HG03196 (cell line): ENCODE data around the gene DSCAML1.

Source experiments
- ATAC-seq: cut with Tn5 transposase; IDR thresholded peaks from one replicate; pipeline ENCODE4 v1.9.1; 2021; ENCODE audit not compliant: unreplicated experiment

Gene DSCAML1

DNA sequence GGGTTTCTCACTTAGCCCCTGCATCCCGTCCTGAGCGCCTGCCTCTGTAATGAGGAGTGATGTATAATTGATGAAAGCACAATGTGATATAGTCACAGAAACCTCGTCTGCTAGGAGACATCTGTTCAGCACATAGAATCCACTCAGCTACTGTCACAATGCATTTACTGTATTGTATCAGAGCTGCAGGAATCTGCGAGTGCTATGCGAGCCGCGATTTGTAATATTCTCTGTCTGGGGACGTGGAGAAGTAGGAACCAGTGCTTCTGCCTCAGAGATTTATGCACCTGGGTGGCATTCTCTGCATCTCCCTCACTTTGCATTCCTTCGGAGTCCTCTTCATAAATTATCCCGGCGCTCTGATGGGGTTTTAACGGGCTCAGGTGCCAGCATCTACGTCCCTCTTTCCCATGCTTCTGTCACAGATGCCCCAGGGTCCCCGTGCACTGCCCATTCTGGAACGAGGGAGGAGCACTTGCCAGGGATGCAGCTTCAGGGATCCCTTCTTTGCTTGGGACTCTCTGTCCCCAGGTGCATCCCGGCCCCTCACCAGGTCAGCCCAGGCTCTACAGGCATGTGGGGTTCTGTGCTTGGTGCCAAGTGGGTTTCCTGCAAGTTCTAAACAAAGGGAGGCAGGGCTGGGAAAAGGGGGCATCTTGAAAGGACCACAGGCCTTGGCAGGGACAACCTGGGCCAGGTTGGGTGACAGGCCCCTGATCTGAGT lies 205.5 kb downstream of the DSCAML1 start:
- ATAC-seq, result no peak

DNA sequence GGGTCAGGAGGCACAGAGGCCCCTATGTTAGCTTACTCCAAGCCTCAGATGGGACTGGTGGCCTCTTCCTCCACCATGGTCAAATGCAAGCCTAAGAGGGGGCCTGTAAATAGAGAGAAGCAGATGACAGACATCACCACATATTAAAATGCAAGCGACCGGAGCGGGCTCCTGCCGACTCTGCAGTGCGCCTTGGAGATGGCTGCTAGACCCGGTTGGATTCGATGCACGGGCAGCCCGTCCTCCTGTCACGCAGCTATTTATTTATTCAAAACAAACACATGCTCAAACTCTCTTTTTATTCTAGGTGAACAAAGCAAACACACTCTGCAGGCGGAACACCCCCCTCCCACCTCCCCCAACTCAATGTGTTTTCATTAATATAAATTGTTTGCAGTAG lies 208.0 kb downstream of the DSCAML1 start:
- ATAC-seq, result no peak

DNA sequence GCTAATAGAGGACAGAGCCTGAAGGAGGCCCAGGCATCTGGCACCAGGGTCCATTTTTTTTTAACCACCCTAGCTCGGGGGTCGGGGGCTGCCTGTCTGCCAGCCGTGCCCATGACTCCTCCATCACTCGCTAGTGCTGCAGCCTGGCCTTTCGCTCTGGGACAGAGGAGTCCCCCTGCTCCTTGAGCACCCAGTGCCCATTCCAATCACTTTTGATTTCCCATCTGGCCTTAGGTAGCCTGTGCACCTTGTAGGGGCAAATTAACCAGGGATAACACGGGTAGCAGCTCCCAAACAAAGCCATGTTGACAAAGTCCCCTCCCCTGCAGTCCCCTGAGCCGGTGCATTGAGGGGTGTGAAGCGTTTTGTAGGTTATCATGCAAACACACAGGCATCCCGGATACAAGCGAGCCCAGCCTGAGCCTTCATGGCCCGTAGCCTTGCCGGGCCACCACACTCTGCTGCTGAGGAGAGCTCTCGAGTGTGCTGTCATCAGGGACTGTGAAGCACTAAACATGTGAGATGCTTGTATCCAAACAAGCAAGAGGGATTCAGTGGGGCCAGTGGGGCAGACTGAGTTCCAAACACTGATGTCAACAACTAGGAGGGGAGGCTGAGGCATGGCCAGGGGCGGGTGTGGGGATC lies 208.7 kb downstream of the DSCAML1 start:
- ATAC-seq, result no peak

DNA sequence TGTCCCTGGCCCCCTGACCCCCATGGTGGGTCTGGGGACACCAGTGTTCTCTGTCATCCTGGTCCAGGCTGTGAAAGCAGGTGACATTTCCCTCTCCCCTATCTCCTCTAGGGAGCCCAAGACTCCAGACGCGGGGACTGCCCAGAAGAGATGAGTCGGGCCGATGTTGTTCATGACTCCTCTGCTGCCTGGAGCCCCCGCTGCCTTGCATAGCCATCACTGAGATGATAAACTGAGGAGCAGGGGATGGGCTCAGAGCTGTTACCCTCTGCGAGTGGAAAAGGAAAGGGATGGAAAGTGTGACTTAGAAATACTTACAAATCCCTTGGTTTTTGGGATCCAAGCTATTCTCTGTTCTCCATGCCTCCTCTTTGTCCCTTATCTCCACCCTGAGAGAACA lies 209.6 kb downstream of the DSCAML1 start:
- ATAC-seq, result no peak

DNA sequence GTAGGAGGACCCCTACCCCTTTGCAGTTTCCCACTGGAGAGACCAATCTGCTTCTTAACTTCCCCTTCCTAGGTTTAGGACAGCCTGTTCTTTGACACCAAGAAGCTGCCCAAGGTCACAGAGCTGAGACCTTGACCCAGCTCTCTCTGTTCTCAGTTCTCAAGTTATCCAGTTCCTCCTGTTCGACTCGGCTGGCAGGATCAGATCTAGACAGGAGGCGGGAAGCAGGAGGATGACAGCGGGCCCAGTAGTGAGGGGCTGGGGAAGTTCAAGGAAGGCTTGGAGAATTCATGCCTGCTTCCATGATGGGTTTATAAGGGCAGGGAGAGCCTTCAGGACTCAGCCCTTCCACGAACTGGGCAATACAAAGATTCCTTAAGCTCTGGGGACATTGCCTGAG lies 210.6 kb downstream of the DSCAML1 start:
- ATAC-seq, result no peak

DNA sequence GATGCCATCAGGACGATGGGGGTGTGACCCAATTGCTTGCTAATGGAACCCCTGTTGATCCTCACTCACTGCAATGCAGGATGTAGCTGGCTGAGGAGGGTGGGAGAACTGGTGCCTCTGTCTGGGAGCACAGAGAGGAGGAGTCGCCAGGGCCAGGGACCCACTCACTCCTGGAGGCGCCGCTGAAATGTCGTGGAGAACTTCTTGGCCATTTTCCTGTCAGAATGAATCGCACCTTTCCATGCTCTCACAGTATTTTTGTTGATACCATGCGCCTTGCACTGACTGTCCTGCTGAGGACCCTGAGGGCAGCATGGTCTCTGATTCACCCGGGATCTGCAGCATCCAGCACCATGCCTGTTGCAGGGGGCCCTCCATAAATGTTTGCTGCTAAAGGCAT lies 211.4 kb downstream of the DSCAML1 start:
- no peak for ATAC-seq

DNA sequence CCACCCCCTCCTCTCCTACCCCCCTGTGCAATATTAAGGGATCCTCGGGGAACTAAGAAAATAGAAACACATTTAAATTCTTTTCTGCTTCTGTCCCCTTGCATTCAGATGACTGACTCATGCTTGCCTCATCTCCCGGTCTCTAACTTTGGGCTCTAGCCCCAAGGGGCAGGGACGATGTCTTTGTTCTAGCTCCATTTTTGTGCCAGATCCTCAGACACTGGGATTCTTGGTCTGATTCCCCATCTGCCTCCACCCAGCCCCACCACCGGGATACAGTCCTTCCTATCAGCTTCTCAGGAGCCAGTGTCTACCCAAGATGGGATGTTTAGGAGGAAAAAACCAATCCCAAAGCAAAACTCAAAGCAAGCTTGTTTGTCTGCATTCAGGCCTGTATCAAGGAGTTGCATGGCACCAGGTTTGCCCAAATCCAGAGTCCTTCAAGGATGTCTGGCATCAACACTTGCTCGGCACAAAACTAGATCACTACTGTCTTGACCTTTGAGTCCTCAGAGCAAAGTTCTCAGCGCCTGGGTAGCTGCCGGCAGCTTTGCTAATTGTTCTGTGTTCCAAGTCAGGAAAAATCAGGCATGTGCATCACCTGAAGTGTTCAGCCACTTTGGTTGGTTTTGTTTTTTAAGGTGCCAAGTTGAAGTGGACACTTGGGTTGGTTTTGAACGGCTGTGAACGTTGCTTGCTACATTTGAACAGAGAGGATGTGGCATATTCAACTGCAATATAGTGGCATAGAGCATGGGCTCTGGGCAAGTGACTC lies 212.8 kb downstream of the DSCAML1 start:
- no peak for ATAC-seq

DNA sequence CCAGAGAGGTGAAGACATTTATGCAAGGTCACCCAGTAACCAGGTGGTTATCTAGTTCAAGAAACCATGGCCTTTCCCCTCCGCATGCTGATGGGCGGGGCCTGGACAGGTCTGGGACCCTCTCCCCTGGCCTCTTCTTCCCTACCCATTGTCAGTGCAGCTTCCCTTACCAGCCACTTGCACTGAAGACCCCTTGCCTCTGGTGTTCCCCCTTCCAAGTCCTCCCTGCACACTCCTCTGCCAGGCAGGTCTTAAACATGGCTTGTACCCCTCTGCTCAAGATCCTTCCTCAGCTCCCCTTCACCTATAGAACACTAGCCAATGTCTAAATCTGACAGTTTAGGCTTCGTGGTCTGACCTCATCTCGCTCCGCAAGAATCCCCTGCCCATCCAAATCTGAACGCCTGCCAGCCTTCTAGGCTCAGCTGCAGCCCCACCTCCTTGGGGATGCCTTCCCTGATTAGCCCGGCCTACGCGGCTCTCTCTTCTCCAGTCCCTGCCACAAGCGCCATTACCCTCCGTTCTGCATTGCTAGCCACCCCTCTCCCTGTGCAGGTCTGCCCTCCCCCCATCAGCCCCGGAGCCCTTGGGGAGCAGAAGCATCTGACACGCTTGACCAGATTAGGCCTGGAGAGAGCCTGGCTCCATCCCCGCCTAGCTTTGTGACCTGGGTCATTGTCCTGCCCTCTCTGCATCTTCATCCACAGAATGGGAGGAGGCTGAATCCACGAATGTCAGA lies 213.8 kb downstream of the DSCAML1 start:
- no peak for ATAC-seq

DNA sequence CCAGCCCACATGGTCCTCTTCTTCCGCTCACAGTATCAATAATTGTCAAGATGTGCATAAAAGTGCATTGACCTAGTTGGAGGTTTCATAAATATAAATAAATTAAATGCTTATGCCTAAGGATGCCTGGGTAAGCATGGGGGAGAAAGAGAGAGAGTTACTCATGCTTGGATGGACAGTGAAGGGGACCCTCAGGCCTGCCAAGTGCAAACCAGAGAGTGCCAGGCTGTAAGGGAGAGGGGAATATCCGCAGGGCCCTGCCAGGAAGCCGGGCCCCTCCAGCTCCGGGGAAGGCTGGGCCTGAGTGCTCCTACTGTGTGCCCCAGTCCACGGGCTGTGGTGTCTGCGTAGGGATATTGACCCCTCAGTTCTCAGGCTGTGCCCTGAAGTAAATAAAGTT lies 214.6 kb downstream of the DSCAML1 start:
- no peak for ATAC-seq

DNA sequence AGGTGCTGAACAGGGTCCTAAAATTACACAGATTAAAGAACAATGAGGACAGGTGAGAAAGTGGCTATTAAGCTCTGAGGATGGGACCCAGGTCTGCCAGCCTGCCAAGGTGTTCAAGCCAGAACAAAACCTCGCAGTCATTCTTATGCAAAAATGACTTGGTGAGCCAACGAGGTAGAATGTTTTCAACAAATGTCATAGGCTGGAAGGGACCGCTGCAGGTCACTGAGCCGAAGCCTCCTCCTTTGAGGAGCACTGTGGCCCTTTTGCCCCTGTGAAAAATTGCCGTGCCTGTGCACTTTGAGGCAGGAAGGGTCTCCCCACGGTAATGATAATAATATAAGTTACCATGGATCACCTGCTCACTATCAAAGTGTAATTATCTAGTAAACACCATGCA lies 216.2 kb downstream of the DSCAML1 start:
- no peak for ATAC-seq

DNA sequence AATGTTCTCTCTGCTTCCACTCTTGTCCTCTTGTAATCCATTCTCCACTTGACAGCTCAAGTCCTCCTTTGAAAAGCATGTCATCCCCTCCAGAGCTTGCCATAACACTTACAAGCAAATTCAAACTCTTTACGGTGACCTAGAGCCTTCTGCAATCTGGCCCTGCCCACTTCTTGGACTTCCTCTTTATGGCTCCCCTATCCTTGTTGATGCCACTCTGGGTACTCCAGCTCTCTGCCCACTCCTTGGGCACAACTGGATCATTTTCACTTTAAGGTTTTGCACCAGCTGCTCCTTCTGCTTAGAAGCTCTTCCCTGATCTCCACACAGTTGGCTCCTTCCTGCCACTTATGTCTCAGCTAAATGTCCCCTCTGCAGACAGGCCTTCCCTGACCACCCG lies 217.9 kb downstream of the DSCAML1 start:
- no peak for ATAC-seq

DNA sequence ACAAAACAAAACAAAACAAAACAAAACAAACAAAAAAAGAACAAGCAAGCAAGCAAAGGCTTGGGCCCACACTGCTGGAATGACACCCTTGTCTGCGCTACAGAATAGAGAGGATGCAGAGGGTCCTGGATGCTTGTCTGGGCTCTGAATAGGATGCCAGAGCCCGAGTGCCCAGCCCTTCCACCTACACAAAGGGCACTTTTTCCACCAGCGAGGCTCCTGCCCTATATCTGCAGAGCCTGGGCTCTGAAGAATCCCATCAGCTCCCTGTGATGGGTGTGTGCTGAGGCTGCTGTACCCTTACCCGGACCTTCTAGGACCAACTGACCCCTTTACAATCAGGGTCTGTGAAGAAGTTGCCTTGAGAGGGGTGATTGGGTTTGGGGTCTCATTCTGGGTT lies 221.2 kb downstream of the DSCAML1 start:
- ATAC-seq, result no peak

DNA sequence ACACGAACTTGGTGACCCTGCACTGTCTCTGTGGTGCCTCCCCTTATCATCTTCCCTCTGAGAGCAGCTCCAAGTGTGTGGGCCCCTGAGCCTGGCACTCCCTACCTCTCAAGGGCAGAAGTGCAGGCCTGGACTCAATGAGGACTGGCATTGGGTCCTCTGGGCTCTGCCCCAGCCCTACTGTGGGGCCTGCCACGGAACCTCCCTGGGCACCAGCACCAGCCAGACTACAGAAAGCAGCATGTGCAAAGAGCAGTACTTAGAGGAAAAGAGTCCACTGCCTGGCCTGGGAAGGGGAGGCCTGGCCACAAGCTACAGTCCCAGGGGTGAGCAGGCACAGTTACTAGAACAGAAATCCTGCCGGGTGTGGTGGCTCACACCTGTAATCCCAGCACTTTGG lies 222.5 kb downstream of the DSCAML1 start:
- ATAC-seq, result no peak

DNA sequence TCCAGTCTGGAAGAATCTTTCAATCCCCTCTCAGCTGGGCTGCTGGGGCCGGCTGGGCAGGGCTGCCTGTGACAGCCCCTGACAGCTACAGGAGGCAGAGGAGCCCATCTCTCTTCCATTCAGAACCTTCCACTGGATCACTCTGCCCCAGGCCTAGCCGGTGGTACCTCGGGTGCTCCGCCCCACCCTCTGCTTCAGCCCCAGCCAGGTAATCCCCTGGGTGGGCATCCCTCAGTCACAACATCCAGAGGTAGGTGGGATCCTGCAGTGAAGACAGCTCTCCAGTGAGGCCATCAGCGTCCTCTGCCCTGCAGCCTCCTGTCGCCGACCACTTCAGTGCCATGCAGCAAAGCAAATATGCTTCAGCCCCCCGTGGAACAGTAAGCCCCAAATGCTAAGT lies 223.7 kb downstream of the DSCAML1 start:
- no peak for ATAC-seq

DNA sequence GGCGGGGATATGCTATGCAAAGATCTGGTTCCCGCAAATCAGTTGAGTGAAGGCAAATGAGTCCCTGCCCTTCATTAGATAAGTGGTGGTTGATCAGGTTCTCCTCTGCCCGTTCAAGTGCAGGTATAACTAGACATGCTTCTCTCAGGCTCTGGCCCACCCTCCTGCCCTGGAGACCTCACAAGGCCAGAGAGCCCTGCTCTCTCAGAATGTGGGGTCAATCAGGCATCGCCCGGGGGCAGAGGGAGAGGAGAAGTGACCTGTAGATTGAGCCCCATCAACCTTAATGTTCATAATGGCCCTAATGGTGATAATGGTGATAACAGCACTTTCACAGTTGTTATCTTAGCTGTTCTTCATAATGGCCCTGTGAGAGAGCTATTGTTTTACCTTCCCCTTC lies 224.3 kb downstream of the DSCAML1 start:
- no peak for ATAC-seq

DNA sequence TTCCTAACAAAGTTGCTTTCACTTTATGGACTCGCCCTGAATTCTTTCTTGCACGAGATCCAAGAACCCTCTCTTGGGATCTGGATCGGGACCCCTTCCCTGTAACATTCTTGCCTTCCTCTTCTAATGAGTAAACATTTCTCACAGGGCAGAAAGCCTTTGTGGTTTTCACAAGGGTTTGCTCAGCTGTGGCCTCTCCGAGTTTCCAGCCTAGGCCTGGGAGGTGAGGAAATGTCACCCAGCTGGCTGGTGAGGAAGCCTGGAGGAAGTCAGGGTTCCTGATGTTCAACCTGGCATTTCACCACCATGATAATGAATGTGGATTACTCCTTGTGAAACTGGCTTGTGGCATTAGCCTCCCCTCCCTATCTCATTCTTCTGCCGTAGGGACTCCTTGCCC lies 224.9 kb downstream of the DSCAML1 start:
- no peak for ATAC-seq

DNA sequence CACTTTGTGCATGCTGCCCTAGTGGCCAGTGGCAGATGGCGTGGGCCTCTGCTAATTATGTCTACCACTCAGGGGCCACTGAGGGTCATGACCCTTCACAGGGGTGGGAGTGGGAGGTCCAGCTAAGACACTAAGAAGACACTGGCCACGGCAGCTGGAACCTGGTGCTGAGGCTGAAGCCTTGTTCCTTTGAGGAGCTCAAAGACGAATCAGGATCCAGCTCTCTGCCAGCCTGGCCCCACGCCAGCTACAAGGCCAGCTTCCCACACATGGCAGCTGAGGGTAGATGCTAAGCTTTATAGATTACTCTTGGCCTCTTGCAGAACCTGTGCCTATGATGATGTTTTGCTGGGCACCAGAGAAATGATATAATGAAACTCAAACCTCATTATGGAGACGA lies 226.3 kb downstream of the DSCAML1 start:
- ATAC-seq, result no peak

DNA sequence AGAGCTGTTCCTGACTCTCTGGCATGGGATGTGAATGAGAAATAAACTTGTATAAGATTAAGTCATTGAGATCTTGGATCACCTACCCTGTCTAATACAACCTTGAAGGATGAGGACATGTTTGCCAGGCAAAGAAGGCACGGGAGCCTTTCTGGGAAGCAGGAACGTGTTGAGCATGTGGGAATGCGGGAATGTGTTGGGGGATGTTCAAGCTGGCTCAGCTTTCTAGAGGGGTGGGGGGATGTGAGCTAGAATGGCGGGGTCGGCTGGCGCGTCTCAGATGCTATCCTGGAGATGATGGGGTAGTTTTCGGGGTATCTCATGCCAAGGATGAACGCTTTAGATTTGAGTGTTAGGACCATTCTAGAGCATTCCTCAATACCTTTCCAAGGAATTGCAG lies 227.1 kb downstream of the DSCAML1 start:
- no peak for ATAC-seq

DNA sequence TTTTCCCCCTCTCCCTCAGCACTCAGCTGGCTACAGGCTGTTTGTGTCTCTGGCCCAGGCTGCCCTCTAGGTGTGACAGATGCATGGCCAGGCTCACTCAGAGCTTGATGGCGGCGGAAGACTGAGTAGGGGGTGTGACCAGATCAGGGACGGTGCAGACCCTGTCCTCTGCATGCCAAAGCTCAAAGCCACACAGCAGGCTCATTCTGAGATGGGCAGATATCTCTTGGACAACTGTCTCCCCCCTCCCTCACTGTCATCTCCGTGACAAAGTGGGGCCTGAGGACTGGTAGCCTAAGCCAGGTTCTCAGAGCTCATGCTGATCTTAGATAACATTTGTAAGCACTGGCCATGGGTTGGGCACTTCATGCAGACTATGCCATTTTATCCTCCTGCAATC lies 231.3 kb downstream of the DSCAML1 start:
- ATAC-seq, result no peak

DNA sequence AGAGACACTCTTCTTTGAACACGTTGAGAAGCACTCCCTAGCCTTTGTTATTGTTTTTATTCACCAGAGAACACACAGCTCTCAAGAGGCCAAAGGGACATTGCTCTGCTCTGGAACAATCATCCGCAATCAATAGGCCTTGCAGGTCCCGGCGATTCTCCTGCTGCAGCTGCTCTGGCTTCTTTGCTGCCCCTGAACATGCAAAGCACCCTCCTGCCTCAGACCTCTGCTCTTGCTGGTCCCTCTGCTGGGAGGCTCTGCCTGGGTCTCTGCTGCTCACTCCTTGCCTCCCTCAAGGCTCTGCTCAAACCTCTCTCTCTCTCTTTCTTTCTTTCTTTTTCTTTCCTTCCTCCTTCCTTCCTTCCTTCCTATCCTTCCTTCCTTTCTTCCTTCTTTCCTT lies 232.7 kb downstream of the DSCAML1 start:
- no peak for ATAC-seq

DNA sequence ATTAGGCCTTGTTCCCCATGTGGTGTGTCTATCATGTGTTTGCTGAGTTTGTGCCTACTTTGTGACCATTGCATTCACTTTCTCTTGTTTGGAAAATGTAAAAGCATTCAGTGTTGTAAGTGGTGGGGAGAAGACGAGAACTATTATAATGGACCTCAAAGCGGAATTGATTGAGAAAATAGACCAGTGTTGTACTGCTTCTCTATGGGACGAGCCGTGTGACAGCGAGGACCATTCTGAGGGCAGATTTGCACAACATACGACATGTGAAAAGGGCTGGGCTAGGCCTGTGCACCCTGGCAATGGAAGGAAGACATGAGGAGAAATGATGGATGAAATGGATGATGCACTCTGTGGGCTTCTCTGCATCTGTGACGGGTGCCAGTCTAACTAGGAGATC lies 233.5 kb downstream of the DSCAML1 start:
- ATAC-seq, result no peak

DNA sequence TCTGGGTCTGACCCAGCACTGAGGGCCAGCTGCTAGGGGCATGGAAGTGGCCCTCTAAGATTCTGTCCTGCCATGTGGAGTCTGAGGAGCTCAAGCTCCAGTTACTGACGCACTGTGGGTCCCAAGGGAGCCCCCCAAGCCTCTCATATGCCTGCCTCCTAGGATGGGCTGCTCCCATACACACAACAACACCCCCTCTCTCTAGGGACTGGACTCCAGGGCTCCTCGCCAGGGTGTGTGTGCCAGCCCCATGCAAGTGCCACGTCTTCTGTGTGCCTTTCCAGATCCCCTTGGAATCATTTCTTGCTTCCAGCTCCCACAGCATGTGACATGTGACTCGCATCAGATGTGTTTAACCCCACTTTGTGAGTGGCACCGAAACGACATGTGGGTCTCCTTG lies 234.9 kb downstream of the DSCAML1 start:
- ATAC-seq, result no peak
